Measurements from ENCODE around the gene FIBP. TPM values are rescaled to one million over a fixed set of nuclear protein-coding genes. Genes with fewer than 3 reads are reported as not detected.
A peak's percentile ranks its signal among the peaks of the same experiment; 100 is the strongest.

The FIBP gene
- total RNA-seq, 1 donor from 2014 or later: 78.6 TPM

GRCh38 chr11:65862941-65863888 lies 25.1 kb downstream of the FIBP start:
- TF ChIP-seq POLR2AphosphoS5 (IDR thresholded peaks at IDR 0.05; ENCODE audit: insufficient read depth in 1 of 2, low read depth in 1 of 2) (no peak), POLR2A (IDR thresholded peaks at IDR 0.05) (no peak), CTCF (IDR thresholded peaks at IDR 0.05) (no peak)
- Histone ChIP-seq H3K4me1 (peaks cover 34% of the 10 kb centered on the region), H3K27ac (no peak overlapping the region), H3K9me3 (no peaks in the 10 kb centered on the region), H3K36me3 (peaks cover 0 to 57% of the 10 kb centered on the region in 2 donors), H3K4me3 (no peak overlapping the region), H3K27me3 (no peaks in the 10 kb centered on the region)
- intact Hi-C loops (cut with DNase I): no loop called here
- DNase-seq (ENCODE audit: extremely low spot score in 2 of 2): no peak

- H3K9me3 ChIP-seq: no peaks in the 10 kb centered on the region
- no peaks in the 10 kb centered on the region for H3K27me3 ChIP-seq
- no peak overlapping the region for H3K4me3 ChIP-seq
- peaks cover 34% of the 10 kb centered on the region for H3K4me1 ChIP-seq
- no peak for TF ChIP-seq POLR2A (IDR thresholded peaks at IDR 0.05)
- TF ChIP-seq CTCF (IDR thresholded peaks at IDR 0.05): no peak
- TF ChIP-seq POLR2AphosphoS5 (IDR thresholded peaks at IDR 0.05; ENCODE audit: insufficient read depth in 1 of 2, low read depth in 1 of 2): no peak
- no peak for DNase-seq (ENCODE audit: extremely low spot score in 2 of 2)
- peaks cover 0 to 52% of the 10 kb centered on the region in 2 donors for H3K36me3 ChIP-seq
- intact Hi-C loops (cut with DNase I): no loop called here
- no peak overlapping the region for H3K27ac ChIP-seq
Observed at GRCh38 chr11:65862191-65862735, 26.0 kb downstream of the FIBP start.

GRCh38 chr11:65861533-65862183 lies 26.6 kb downstream of the FIBP start:
- Histone ChIP-seq H3K27me3 (no peaks in the 10 kb centered on the region), H3K9me3 (no peaks in the 10 kb centered on the region), H3K4me1 (peaks cover 36% of the 10 kb centered on the region), H3K27ac (peak overlapping the region; percentile 93), H3K4me3 (peak overlapping the region; percentile 95 to 100), H3K36me3 (peaks cover 0 to 47% of the 10 kb centered on the region in 2 donors)
- no peak for DNase-seq (ENCODE audit: extremely low spot score in 2 of 2)
- TF ChIP-seq POLR2AphosphoS5 (IDR thresholded peaks at IDR 0.05; ENCODE audit: insufficient read depth in 1 of 2, low read depth in 1 of 2) (no peak), POLR2A (IDR thresholded peaks at IDR 0.05) (no peak), CTCF (IDR thresholded peaks at IDR 0.05) (no peak)
- intact Hi-C loops (cut with DNase I): no loop called here

GRCh38 chr11:65861165-65861505 lies 27.1 kb downstream of the FIBP start:
- peaks cover 41% of the 10 kb centered on the region for H3K4me1 ChIP-seq
- intact Hi-C loops (cut with DNase I): no loop called here
- no peaks in the 10 kb centered on the region for H3K27me3 ChIP-seq
- no peak for DNase-seq (ENCODE audit: extremely low spot score in 2 of 2)
- peak overlapping the region; percentile 93 for H3K27ac ChIP-seq
- peak overlapping the region; percentile 95 to 100 for H3K4me3 ChIP-seq
- no peak for TF ChIP-seq POLR2AphosphoS5 (IDR thresholded peaks at IDR 0.05; ENCODE audit: insufficient read depth in 1 of 2, low read depth in 1 of 2)
- TF ChIP-seq CTCF (IDR thresholded peaks at IDR 0.05): no peak
- TF ChIP-seq POLR2A (IDR thresholded peaks at IDR 0.05): no peak
- H3K9me3 ChIP-seq: no peaks in the 10 kb centered on the region
- peaks cover 0 to 43% of the 10 kb centered on the region in 2 donors for H3K36me3 ChIP-seq
